T-helper 1 cell treated with Interleukin-12 subunit alpha and Interleukin-12 subunit beta and Interleukin-4 antibody, amounts not matched to agents 30 μg/mL and 1 μg/mL, for 36 hours (primary cell): Measurements from ENCODE around the gene PPM1N.
A peak's percentile ranks its signal among the peaks of the same experiment; 100 is the strongest.

Source experiments
- H3K27ac Mint-ChIP-seq: one replicate; pipeline ENCODE4 v1.8.0; 2021; ENCODE audit warnings: mild to moderate bottlenecking, mixed read lengths
- H3K27me3 Mint-ChIP-seq: one replicate; pipeline ENCODE4 v1.8.0; 2021; ENCODE audit warnings: low read depth, mixed read lengths
- H3K36me3 Mint-ChIP-seq: one replicate; pipeline ENCODE4 v1.8.0; 2021; ENCODE audit warnings: low read depth, mixed read lengths
- H3K4me1 Mint-ChIP-seq: one replicate; pipeline ENCODE4 v1.8.0; 2021; ENCODE audit warnings: low read depth, mixed read lengths
- H3K4me3 Mint-ChIP-seq: one replicate; pipeline ENCODE4 v1.8.0; 2021; ENCODE audit warnings: mild to moderate bottlenecking, moderate library complexity, mixed read lengths
- H3K9me3 Mint-ChIP-seq: one replicate; pipeline ENCODE4 v1.8.0; 2021; ENCODE audit warnings: mixed read lengths

Gene PPM1N

DNA sequence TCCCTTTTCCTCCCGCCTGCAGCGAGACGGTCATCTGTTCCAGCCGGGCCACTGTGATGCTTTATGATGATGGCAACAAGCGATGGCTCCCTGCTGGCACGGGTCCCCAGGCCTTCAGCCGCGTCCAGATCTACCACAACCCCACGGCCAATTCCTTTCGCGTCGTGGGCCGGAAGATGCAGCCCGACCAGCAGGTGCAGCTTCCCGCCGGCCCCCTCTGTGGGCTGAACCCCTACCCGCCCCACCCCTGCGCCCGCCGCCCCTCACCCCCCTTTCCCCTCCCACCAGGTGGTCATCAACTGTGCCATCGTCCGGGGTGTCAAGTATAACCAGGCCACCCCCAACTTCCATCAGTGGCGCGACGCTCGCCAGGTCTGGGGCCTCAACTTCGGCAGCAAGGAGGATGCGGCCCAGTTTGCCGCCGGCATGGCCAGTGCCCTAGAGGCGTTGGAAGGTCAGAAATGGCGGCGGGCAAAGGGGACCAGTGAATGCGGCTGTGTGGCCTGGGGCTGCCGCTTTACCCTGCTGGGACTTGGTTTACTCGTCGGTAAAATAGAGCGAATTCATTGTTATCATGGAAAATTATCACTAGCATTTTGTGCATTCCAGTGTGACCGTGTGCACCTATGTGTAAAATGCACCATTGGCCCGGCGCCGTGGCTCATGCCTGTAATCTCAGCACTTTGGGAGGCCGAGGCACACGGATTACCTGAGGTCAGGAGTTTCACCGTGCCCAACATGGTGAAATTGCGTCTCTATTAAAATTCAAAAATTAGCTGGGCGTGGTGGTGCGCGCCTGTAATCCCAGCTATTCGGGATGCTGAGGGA lies 19.6 kb downstream of the PPM1N start:
- Mint-ChIP-seq H3K27ac (peak overlapping the region; percentile 69), H3K4me1 (peaks cover 31% of the 10 kb centered on the region), H3K27me3 (no peaks in the 10 kb centered on the region), H3K9me3 (no peaks in the 10 kb centered on the region), H3K36me3 (peaks cover 31% of the 10 kb centered on the region), H3K4me3 (peak overlapping the region; percentile 5)

DNA sequence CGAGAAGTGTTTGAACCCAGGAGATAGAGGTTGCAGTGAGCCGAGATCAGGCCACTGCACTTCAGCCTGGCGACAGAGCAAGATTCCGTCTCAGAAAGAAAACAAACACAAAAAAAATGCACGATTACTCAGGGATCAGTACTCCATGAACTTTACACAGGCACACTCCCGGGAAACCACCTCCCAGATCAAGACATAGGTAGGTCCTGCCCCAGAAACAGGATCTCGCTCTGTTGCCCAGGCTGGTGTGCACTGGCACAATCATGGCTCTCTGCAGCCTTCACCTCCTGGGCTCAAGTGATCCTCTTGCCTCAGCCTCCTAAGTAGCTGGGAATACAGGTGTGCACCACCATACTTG lies 20.2 kb downstream of the PPM1N start:
- Mint-ChIP-seq H3K27ac (no peak overlapping the region), H3K4me3 (no peak overlapping the region), H3K36me3 (peaks cover 30% of the 10 kb centered on the region), H3K27me3 (no peaks in the 10 kb centered on the region), H3K9me3 (no peaks in the 10 kb centered on the region), H3K4me1 (peaks cover 30% of the 10 kb centered on the region)

DNA sequence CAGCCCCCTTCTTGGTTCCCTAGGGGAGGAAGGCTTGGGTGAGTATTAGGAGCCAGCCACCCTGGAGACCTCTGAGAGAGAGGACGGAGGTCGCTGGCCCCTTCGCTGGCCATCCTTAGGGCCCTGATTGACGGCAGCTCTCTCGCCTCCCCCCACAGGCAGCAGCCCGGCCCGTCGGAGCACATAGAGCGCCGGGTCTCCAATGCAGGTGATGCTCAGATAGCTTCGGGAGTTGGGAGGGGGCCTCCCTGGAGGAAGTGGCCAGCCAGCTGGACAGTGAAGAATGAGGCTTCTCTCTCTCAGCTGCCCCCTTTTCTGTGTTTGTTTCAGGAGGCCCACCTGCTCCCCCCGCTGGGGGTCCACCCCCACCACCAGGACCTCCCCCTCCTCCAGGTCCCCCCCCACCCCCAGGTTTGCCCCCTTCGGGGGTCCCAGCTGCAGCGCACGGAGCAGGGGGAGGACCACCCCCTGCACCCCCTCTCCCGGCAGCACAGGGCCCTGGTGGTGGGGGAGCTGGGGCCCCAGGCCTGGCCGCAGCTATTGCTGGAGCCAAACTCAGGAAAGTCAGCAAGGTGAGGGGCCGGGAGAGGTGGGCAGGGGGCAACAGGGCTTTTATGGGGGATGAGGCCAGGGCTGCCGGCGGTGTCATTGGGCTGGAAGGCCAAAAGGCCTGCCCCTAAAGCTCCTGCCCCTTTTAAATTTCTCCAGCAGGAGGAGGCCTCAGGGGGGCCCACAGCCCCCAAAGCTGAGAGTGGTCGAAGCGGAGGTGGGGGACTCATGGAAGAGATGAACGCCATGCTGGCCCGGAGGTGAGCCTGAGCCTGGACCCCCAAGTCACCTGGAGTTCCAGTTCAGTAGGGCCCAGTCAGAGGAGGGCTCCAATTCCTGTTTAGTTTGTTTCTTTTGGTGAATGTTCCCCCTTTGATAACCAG lies 24.0 kb downstream of the PPM1N start:
- H3K27ac Mint-ChIP-seq = no peak overlapping the region

GRCh38 chr19:45523642-45524256 lies 25.5 kb downstream of the PPM1N start:
- H3K9me3 Mint-ChIP-seq = no peaks in the 10 kb centered on the region
- H3K4me3 Mint-ChIP-seq = no peak overlapping the region
- H3K36me3 Mint-ChIP-seq = peaks cover 34% of the 10 kb centered on the region
- H3K4me1 Mint-ChIP-seq = peaks cover 17% of the 10 kb centered on the region
- H3K27ac Mint-ChIP-seq = peak overlapping the region; percentile 67
- H3K27me3 Mint-ChIP-seq = no peaks in the 10 kb centered on the region

More for the DNA sequence above, 24.0 kb downstream of the PPM1N start:
- Mint-ChIP-seq H3K4me3 (no peak overlapping the region), H3K36me3 (peaks cover 32% of the 10 kb centered on the region), H3K4me1 (peaks cover 11% of the 10 kb centered on the region), H3K9me3 (no peaks in the 10 kb centered on the region), H3K27me3 (no peaks in the 10 kb centered on the region)

DNA sequence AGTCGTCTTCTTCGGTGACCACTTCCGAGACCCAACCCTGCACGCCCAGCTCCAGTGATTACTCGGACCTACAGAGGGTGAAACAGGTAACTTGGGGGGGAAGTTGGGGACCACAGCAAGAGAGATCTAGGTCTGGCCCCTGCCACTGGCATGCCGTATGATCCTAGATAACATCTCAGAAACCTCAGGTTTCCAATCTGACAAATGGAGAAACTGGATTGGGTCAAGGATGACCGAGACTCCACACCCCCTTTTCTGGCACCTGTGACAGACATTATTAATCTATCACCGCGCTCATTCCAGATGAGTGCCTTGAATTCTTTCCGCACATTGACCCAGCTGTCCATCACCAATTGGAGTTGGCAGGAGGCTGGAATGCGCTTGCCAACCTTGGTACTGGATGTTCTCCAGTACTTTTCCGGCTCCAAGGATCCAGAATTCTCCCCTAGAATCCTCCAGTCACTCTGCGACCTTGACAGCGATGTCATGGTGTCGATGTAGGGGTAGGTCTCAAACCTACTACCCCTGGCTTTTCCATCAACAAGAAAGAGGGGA lies 26.4 kb downstream of the PPM1N start:
- H3K27me3 Mint-ChIP-seq = no peaks in the 10 kb centered on the region
- H3K4me1 Mint-ChIP-seq = peaks cover 17% of the 10 kb centered on the region
- H3K36me3 Mint-ChIP-seq = peaks cover 34% of the 10 kb centered on the region
- H3K4me3 Mint-ChIP-seq = no peak overlapping the region
- H3K9me3 Mint-ChIP-seq = no peaks in the 10 kb centered on the region
- no peak overlapping the region for H3K27ac Mint-ChIP-seq

- Mint-ChIP-seq H3K27me3 (no peaks in the 10 kb centered on the region), H3K27ac (no peak overlapping the region), H3K9me3 (peaks cover 1% of the 10 kb centered on the region), H3K36me3 (peaks cover 28% of the 10 kb centered on the region), H3K4me1 (peaks cover 17% of the 10 kb centered on the region), H3K4me3 (no peak overlapping the region)
Measured at GRCh38 chr19:45526143-45526542, 27.9 kb downstream of the PPM1N start.

DNA sequence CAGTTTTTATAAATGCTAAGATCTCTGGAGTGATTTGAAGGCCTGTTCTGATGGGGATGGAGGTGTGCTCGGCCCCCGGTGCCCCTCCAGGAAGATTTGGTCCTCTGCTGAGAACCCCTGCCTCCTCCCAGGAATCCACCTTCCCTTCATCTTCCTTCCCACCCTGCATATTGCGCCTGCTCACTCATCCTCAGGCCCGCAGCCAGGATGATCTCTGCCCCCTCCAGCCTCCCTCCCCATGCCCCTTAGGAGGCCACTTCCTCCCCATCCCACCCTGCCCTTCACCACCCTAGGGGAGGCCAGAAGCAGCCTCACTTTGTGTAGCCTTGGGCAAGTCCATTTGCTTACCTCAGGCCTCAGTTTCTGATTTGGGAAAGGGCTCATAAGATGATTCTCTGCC lies 28.7 kb downstream of the PPM1N start:
- Mint-ChIP-seq H3K4me3 (no peak overlapping the region), H3K27ac (no peak overlapping the region), H3K9me3 (peaks cover 10% of the 10 kb centered on the region), H3K36me3 (peaks cover 32% of the 10 kb centered on the region), H3K27me3 (no peaks in the 10 kb centered on the region), H3K4me1 (peaks cover 17% of the 10 kb centered on the region)

DNA sequence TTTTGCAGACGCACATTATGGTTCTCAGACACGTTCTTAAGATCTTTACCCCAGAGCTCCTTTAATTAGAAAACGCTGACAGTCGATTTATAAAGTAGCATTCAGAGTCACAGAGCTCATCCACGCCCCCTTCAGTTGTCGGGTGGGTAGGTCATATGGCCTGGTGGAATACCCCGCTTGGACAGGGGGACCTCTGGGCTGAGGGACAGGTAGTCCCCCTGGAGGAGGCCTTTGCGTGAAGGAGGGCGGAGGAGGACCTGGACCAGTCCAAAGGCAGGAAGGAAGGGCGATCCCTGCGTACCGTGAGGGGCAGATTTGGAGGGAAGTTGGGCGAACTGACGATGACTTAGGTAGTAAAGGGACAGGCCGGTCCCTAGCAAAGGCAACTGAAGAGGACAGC lies 29.5 kb downstream of the PPM1N start:
- Mint-ChIP-seq H3K27me3 (no peaks in the 10 kb centered on the region), H3K9me3 (peaks cover 10% of the 10 kb centered on the region), H3K27ac (no peak overlapping the region), H3K4me1 (peaks cover 17% of the 10 kb centered on the region), H3K4me3 (no peak overlapping the region), H3K36me3 (peaks cover 32% of the 10 kb centered on the region)

- Mint-ChIP-seq H3K4me3 (no peak overlapping the region), H3K36me3 (peaks cover 32% of the 10 kb centered on the region), H3K4me1 (peaks cover 15% of the 10 kb centered on the region), H3K27me3 (no peaks in the 10 kb centered on the region), H3K9me3 (peaks cover 10% of the 10 kb centered on the region), H3K27ac (no peak overlapping the region)
Measured at GRCh38 chr19:45528149-45528743, 30.0 kb downstream of the PPM1N start.

DNA sequence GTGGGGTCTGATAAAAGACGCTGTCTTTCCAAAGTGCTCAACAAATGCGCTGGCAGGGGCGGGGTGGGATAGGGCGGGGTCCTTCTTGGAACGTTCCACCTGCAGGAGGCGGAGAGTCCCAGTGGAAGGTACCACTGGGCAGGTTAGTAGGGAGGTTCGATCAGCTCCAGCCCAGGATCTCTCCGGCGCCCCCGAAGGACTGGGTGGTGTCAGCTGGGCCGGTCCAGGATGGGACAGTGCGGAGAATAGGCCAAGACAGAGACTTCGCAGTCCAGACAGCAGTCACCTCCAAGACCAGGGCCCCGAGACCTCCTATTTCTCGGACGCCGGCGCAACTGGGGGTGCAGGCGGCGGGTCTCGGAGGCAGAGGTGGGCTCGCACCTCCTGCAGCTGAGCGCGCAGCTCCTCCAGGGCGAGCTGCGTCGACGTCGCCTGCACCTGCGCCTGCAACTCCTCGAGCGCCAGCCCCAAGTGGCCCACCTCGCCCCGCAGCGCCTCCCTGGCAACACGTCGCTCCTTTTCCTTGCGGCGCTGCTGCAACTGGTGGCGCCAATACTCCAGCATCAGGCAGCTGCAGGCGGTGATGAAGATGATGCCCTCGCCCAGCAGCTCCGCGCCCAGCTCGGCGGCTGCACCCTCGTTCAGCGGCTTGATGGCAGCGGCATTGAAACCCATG lies 30.6 kb downstream of the PPM1N start:
- H3K4me3 Mint-ChIP-seq = no peak overlapping the region
- no peak overlapping the region for H3K27ac Mint-ChIP-seq
- H3K36me3 Mint-ChIP-seq = peaks cover 26% of the 10 kb centered on the region
- H3K27me3 Mint-ChIP-seq = no peaks in the 10 kb centered on the region
- H3K4me1 Mint-ChIP-seq = peaks cover 9% of the 10 kb centered on the region
- H3K9me3 Mint-ChIP-seq = peaks cover 10% of the 10 kb centered on the region

- H3K4me3 Mint-ChIP-seq = no peak overlapping the region
- H3K27me3 Mint-ChIP-seq = no peaks in the 10 kb centered on the region
- peaks cover 22% of the 10 kb centered on the region for H3K36me3 Mint-ChIP-seq
- H3K4me1 Mint-ChIP-seq = peaks cover 8% of the 10 kb centered on the region
- H3K27ac Mint-ChIP-seq = no peak overlapping the region
- peaks cover 10% of the 10 kb centered on the region for H3K9me3 Mint-ChIP-seq
Measured at GRCh38 chr19:45529420-45529785, 31.2 kb downstream of the PPM1N start.

GRCh38 chr19:45531349-45531748 lies 33.1 kb downstream of the PPM1N start:
- no peaks in the 10 kb centered on the region for H3K27me3 Mint-ChIP-seq
- no peak overlapping the region for H3K4me3 Mint-ChIP-seq
- peaks cover 18% of the 10 kb centered on the region for H3K36me3 Mint-ChIP-seq
- peaks cover 8% of the 10 kb centered on the region for H3K4me1 Mint-ChIP-seq
- H3K9me3 Mint-ChIP-seq = peaks cover 10% of the 10 kb centered on the region
- H3K27ac Mint-ChIP-seq = no peak overlapping the region

DNA sequence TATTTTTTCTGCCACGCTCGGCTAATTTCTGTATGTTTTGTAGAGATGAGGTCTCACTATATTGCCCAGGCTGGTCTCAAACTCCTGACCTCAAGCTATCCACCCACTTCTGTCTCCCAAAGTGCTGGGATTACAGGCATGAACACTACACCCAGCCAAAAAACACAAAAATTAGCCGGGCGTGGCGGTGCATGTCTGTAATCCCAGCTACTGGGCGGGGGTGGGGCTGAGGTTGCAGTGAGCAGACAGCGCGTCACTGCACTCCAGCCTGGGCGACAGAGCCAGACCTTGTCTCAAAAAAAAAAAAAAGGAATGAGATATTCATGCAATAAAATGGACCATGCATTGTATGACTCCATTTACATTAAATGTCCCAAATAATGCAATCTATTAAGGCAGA lies 41.2 kb downstream of the PPM1N start:
- Mint-ChIP-seq H3K27ac (no peak overlapping the region), H3K27me3 (no peaks in the 10 kb centered on the region), H3K9me3 (peaks cover 9% of the 10 kb centered on the region), H3K4me1 (peaks cover 6% of the 10 kb centered on the region), H3K36me3 (peaks cover 6% of the 10 kb centered on the region), H3K4me3 (no peak overlapping the region)
